K562 treated with DMSO at 1 percent for 12 hours (cell line): ENCODE measurements around the gene TSC2. TPM values are rescaled to one million over a fixed set of nuclear protein-coding genes. Genes with fewer than 3 reads are reported as not detected.

Experiments
- total RNA-seq: library from RNA; unstranded; fragments of 300-600 nt; gene quantifications from 2 replicates; pipeline ENCODE4 v1.2.3, GENCODE V29; 2022; ENCODE audit not compliant: insufficient read depth

Gene TSC2
- total RNA-seq = 37.3 and 67.9 TPM in 2 replicates

GRCh38 chr16:2047330-2048115, at the start of gene TSC2, which contains the start of gene NTHL1:
Gene TSC2 (plus strand): TSS chr16:2047985. CDS start chr16:2048616, 631 bp downstream.
Gene NTHL1 (minus strand): TSS chr16:2047834. CDS start chr16:2047823, 11 bp downstream.

GRCh38 chr16:2009791-2010510, 37.8 kb upstream of the TSC2 start, which contains the start of gene ZNF598:
Gene ZNF598 (minus strand): TSS chr16:2009821.

GRCh38 chr16:2019518-2019920, 28.3 kb upstream of the TSC2 start, which contains the start of gene NPW:
Gene NPW (plus strand): TSS chr16:2019785.

GRCh38 chr16:2026461-2027023, 21.2 kb upstream of the TSC2 start, which contains the start of gene NHERF2:
Gene NHERF2 (plus strand): TSS chr16:2026902. CDS start chr16:2027006, 104 bp downstream.

GRCh38 chr16:2135770-2136490, 88.1 kb downstream of the TSC2 start, which contains the start of gene PKD1:
Gene PKD1 (minus strand): TSS chr16:2135898. CDS start chr16:2135689, 209 bp downstream.

Other genes starting within 250 kb of the TSC2 start
- 87.9 and 95.5 TPM in 2 replicates for gene HAGH, start 221.2 kb upstream of the TSC2 start, total RNA-seq
- 22.3 and 24.5 TPM in 2 replicates for gene FAHD1, start 220.8 kb upstream of the TSC2 start, total RNA-seq
- 35.2 and 61.4 TPM in 2 replicates for gene MEIOB, start 175.8 kb upstream of the TSC2 start, total RNA-seq
- gene HS3ST6, start 129.6 kb upstream of the TSC2 start, total RNA-seq = not detected in 2 replicates
- gene MSRB1, start 104.8 kb upstream of the TSC2 start, total RNA-seq = 142 and 157 TPM in 2 replicates
- not detected in 2 replicates for gene RPL3L, start 93.3 kb upstream of the TSC2 start, total RNA-seq
- 209 and 233 TPM in 2 replicates for gene NDUFB10, start 88.4 kb upstream of the TSC2 start, total RNA-seq
- 6,317 and 9,099 TPM in 2 replicates for gene RPS2, start 83.2 kb upstream of the TSC2 start, total RNA-seq
- gene RNF151, start 81.1 kb upstream of the TSC2 start, total RNA-seq = 1.3 TPM in 1 of 2 replicates, not detected in the other
- 37.2 and 53.2 TPM in 2 replicates for gene TBL3, start 75.9 kb upstream of the TSC2 start, total RNA-seq
- 0.89 TPM in 1 of 2 replicates, not detected in the other for gene NOXO1, start 66.5 kb upstream of the TSC2 start, total RNA-seq
- gene GFER, start 63.8 kb upstream of the TSC2 start, total RNA-seq = 46.5 and 60.5 TPM in 2 replicates
- gene SYNGR3, start 58.0 kb upstream of the TSC2 start, total RNA-seq = 24.1 and 36.4 TPM in 2 replicates
- gene ZNF598, start 38.2 kb upstream of the TSC2 start, total RNA-seq = 71.6 and 98.5 TPM in 2 replicates
- gene NPW, start 28.2 kb upstream of the TSC2 start, total RNA-seq = 1.8 and 4.4 TPM in 2 replicates
- gene NHERF2, start 21.1 kb upstream of the TSC2 start, total RNA-seq = 16.0 and 31.4 TPM in 2 replicates
- gene NTHL1, start 151 bp upstream of the TSC2 start, total RNA-seq = 17.7 and 38.6 TPM in 2 replicates
- 55.0 and 106 TPM in 2 replicates for gene PKD1, start 87.9 kb downstream of the TSC2 start, total RNA-seq
- 1.5 and 6.2 TPM in 2 replicates for gene RAB26, start 100.6 kb downstream of the TSC2 start, total RNA-seq
- gene TRAF7, start 107.8 kb downstream of the TSC2 start, total RNA-seq = 69.7 and 97.4 TPM in 2 replicates
- 1.6 and 3.2 TPM in 2 replicates for gene CASKIN1, start 148.6 kb downstream of the TSC2 start, total RNA-seq
- 57.4 and 63.7 TPM in 2 replicates for gene MLST8, start 157.5 kb downstream of the TSC2 start, total RNA-seq
- 10.4 and 37.8 TPM in 2 replicates for gene BRICD5, start 162.9 kb downstream of the TSC2 start, total RNA-seq
- 60.1 and 77.5 TPM in 2 replicates for gene PGP, start 166.9 kb downstream of the TSC2 start, total RNA-seq
- gene E4F1, start 175.6 kb downstream of the TSC2 start, total RNA-seq = 30.1 and 43.9 TPM in 2 replicates
- 3.0 and 4.9 TPM in 2 replicates for gene DNASE1L2, start 188.5 kb downstream of the TSC2 start, total RNA-seq
- gene ECI1, start 203.6 kb downstream of the TSC2 start, total RNA-seq = 331 and 485 TPM in 2 replicates
- 150 and 267 TPM in 2 replicates for gene RNPS1, start 220.1 kb downstream of the TSC2 start, total RNA-seq